ENCODE measurements around the gene USP34.

The USP34 gene

GRCh38 chr2:61218817-61219170 is 252.1 kb downstream of the USP34 start:
- Histone ChIP-seq H3K36me3 (ENCODE audit: control insufficient read depth in 2 of 2, insufficient read depth in 1 of 2, low read length in 2 of 2) (peaks cover 21 to 69% of the 10 kb centered on the region in 2 experiments), H3K4me3 (ENCODE audit: low read depth, low read length) (no peak overlapping the region), H3K9me3 (ENCODE audit: control insufficient read depth, insufficient read depth, low read depth, low read length) (no peaks in the 10 kb centered on the region), H3K4me1 (ENCODE audit: control insufficient read depth, insufficient read depth, low read length) (no peaks in the 10 kb centered on the region), H3K27ac (ENCODE audit: extremely low read depth, low read depth, low read length) (no peak overlapping the region)
- TF ChIP-seq ZNF184 (tag by site-specific recombination; IDR thresholded peaks at IDR 0.05) (no peak), ZNF366 (tag by site-specific recombination; conservative IDR thresholded peaks at IDR 0.05) (no peak), HIC1 (tag by site-specific recombination; IDR thresholded peaks at IDR 0.05) (no peak), ZBTB1 (tag by site-specific recombination; IDR thresholded peaks at IDR 0.05) (no peak), ZNF132 (tag by site-specific recombination; IDR thresholded peaks at IDR 0.05; ENCODE audit: borderline replicate concordance) (no peak), ZNF26 (tag by site-specific recombination; IDR thresholded peaks at IDR 0.05) (no peak), ZNF24 (tag by site-specific recombination; IDR thresholded peaks at IDR 0.05) (no peak)
- TF ChIP-seq, protein P1, sequence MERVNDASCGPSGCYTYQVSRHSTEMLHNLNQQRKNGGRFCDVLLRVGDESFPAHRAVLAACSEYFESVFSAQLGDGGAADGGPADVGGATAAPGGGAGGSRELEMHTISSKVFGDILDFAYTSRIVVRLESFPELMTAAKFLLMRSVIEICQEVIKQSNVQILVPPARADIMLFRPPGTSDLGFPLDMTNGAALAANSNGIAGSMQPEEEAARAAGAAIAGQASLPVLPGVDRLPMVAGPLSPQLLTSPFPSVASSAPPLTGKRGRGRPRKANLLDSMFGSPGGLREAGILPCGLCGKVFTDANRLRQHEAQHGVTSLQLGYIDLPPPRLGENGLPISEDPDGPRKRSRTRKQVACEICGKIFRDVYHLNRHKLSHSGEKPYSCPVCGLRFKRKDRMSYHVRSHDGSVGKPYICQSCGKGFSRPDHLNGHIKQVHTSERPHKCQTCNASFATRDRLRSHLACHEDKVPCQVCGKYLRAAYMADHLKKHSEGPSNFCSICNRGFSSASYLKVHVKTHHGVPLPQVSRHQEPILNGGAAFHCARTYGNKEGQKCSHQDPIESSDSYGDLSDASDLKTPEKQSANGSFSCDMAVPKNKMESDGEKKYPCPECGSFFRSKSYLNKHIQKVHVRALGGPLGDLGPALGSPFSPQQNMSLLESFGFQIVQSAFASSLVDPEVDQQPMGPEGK (tag by site-specific recombination; IDR thresholded peaks at IDR 0.05) = no peak
- CTCF ChIA-PET = interaction anchor here (0.6 to 1.1 kb wide), 2 partner anchors 29 to 1067 kb away, joined by 3 read pairs; no protein-coding TSS in a partner anchor
- POLR2A ChIA-PET = interaction anchor here (0.9 kb wide), 1 partner anchor 9 kb away, joined by 3 read pairs; no protein-coding TSS in a partner anchor

DNA sequence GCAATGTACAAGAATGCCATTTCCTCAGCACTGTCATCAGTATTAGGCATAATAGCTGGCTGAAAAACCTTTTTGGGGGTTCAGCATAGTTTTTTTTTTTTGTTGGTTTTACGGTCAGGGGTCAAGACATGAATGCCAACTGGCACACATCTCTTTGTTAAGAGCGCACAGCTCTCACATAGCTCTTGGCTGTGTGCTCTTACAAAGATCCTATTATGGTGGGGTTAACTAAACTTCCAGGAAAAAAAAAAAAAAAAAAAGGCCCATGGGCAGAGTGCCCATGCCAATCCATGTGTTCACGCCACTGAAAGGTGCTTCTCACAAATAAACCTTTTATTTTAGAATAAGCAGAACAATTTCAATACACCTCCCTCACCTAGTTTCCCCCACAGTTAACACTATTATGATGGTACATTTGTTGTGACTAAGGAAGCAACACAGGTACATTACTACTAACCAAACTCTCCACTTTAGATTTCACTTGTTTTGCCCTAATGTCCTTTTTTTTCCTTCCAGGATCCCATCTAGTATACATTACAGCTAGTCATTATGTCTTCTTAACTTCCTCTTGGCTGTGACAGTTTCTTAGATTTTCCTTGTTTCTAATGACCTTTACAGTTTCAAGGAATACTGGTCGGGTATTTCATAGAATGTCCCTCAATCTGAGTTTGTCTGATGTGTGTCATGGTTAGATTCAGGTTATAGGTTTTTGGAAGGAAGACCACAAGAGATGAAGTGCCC is 252.6 kb downstream of the USP34 start:
- Histone ChIP-seq H3K4me3 (ENCODE audit: low read depth, low read length) (no peak overlapping the region), H3K36me3 (ENCODE audit: control insufficient read depth in 2 of 2, insufficient read depth in 1 of 2, low read length in 2 of 2) (peaks cover 21 to 70% of the 10 kb centered on the region in 2 experiments), H3K27ac (ENCODE audit: extremely low read depth, low read depth, low read length) (no peak overlapping the region), H3K9me3 (ENCODE audit: control insufficient read depth, insufficient read depth, low read depth, low read length) (no peaks in the 10 kb centered on the region), H3K4me1 (ENCODE audit: control insufficient read depth, insufficient read depth, low read length) (no peaks in the 10 kb centered on the region)
- CTCF ChIA-PET = no interaction called here
- TF ChIP-seq MZF1 (tag by site-specific recombination; IDR thresholded peaks at IDR 0.05; ENCODE audit: borderline replicate concordance) = no peak
- TF ChIP-seq, protein P2, sequence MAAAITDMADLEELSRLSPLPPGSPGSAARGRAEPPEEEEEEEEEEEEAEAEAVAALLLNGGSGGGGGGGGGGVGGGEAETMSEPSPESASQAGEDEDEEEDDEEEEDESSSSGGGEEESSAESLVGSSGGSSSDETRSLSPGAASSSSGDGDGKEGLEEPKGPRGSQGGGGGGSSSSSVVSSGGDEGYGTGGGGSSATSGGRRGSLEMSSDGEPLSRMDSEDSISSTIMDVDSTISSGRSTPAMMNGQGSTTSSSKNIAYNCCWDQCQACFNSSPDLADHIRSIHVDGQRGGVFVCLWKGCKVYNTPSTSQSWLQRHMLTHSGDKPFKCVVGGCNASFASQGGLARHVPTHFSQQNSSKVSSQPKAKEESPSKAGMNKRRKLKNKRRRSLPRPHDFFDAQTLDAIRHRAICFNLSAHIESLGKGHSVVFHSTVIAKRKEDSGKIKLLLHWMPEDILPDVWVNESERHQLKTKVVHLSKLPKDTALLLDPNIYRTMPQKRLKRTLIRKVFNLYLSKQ (tag by site-specific recombination; IDR thresholded peaks at IDR 0.05; ENCODE audit: borderline replicate concordance) = no peak
- no peak for TF ChIP-seq GLI4 (tag by site-specific recombination; IDR thresholded peaks at IDR 0.05)
- no peak for TF ChIP-seq SP7 (tag by site-specific recombination; IDR thresholded peaks at IDR 0.05)
- no peak for TF ChIP-seq ZSCAN16 (tag by site-specific recombination; IDR thresholded peaks at IDR 0.05)
- no peak for TF ChIP-seq ZNF555 (tag by site-specific recombination; conservative IDR thresholded peaks at IDR 0.05)
- no peak for TF ChIP-seq ZNF747 (tag by site-specific recombination; IDR thresholded peaks at IDR 0.05)
- no peak for TF ChIP-seq GLI2 (tag by site-specific recombination; IDR thresholded peaks at IDR 0.05; ENCODE audit: borderline replicate concordance, low read depth)
- POLR2A ChIA-PET = interaction anchor here (0.9 kb wide), 1 partner anchor 8 kb away, joined by 3 read pairs; no protein-coding TSS in a partner anchor
